Thoracic aorta (tissue), 2 donors: ENCODE measurements around the gene FIGLA. TPM values are rescaled to one million over a fixed set of nuclear protein-coding genes. Genes with fewer than 3 reads are reported as not detected.

Experiments
- ATAC-seq: fragments of 150-250 bp; one replicate; pipeline ENCODE4 v1.8.0; 2017; ENCODE audit warnings: low read depth; ENCODE audit not compliant: insufficient number of reproducible peaks, low FRiP score
- DNase-seq: peaks from one replicate; pipeline ENCODE4 v3.0.0-alpha.2; 2020; ENCODE audit warnings: low spot score
- H3K27ac ChIP-seq, 2 donors: fragments of 200-600 bp; sonication (generic); 1 replicate in 1 of 2; 2 replicates in 1 of 2; pipeline ENCODE4 v1.5.1; 2016; ENCODE audit warnings: mild to moderate bottlenecking in 2 of 2, moderate library complexity in 2 of 2
- H3K27me3 ChIP-seq: fragments of 200-600 bp; sonication (generic); replicated peaks from 2 replicates; pipeline ENCODE4 v1.6.0; 2016; ENCODE audit warnings: mild to moderate bottlenecking; ENCODE audit not compliant: insufficient read depth
- H3K36me3 ChIP-seq: fragments of 200-600 bp; sonication (generic); one replicate; pipeline ENCODE4 v1.5.1; 2016
- H3K4me1 ChIP-seq, 2 donors: fragments of 200-600 bp; sonication (generic); 1 replicate in 1 of 2; 2 replicates in 1 of 2; pipeline versions ENCODE4 v1.5.1 to v1.6.0; 2016; ENCODE audit warnings: low read depth in 2 of 2, mild to moderate bottlenecking in 1 of 2; ENCODE audit not compliant: control insufficient read depth in 1 of 2
- H3K4me3 ChIP-seq: fragments of 200-600 bp; sonication (generic); 2 replicates; pipeline ENCODE4 v1.5.1; 2016; ENCODE audit warnings: mild to moderate bottlenecking
- H3K9me3 ChIP-seq: fragments of 200-600 bp; sonication (generic); 2 replicates; pipeline ENCODE4 v1.5.1; 2016
- CTCF ChIP-seq: fragments of 200-600 bp; sonication (generic); IDR thresholded peaks from one replicate; pipeline ENCODE4 v1.5.1; 2019; ENCODE audit warnings: antibody characterized with exemption
- total RNA-seq, 2 donors: library from RNA; depleted of rRNA; stranded (reverse); fragments of >200 nt; gene quantifications; one replicate each; pipeline versions ENCODE4 v1.1.0 to v1.2.3, GENCODE V29; 2016

The FIGLA gene
- total RNA-seq, 2 donors from 2014 or later: not detected

DNA sequence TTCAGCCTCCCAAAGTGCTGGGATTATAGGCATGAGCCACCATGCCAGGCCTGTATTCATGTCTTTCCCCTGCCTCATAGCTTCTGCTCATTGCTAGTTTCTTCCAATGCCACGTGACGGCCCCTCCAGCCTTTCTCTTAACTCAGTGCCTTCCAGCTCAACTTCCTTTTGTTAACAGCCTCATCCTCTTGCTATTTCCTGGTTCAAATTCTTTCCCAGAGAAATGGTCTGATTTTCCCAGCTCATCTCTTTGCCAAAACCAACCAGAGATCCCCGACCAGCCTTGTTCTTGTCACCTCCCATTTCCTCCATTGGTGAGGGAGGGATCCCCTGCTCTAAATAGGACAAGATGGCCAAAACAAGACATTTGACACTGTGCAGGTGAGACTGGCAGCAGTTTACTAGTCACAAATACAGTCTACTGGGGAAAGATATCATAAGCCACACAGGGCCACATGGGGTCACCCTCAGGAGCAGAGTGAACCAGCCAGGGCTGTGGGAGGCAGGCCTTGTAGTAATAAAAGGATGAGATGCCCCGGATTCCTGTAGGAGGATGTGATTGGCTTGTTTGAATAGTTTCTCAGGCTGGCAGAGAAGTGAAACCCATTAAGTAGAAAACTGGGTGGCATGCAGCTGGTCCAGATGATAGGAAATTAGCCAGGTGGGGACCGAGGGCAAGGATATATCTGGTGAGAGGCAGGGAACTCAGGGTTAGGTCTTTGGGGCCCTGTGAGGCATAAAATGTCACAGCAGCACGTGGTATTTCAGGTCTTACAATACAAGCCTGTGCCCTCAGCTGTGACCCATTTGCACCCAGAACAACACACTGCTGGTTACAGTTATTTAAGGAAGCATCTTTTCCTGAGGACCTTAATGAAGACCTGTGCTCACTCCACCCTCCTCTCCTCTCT lies 38.7 kb upstream of the FIGLA start:
- ATAC-seq (no peak), DNase-seq (no peak)
- Histone ChIP-seq H3K4me3 (no peak overlapping the region), H3K27me3 (no peaks in the 10 kb centered on the region), H3K36me3 (no peaks in the 10 kb centered on the region), H3K27ac (no peak overlapping the region), H3K9me3 (no peaks in the 10 kb centered on the region), H3K4me1 (no peaks in the 10 kb centered on the region)
- no peak for TF ChIP-seq CTCF

GRCh38 chr2:70828115-70828514 lies 37.7 kb upstream of the FIGLA start:
- H3K27me3 ChIP-seq: no peaks in the 10 kb centered on the region
- no peaks in the 10 kb centered on the region for H3K36me3 ChIP-seq
- no peak overlapping the region for H3K4me3 ChIP-seq
- ATAC-seq (no peak), DNase-seq (no peak)
- H3K27ac ChIP-seq: no peak overlapping the region
- TF ChIP-seq CTCF: no peak
- H3K9me3 ChIP-seq: no peaks in the 10 kb centered on the region
- H3K4me1 ChIP-seq: no peaks in the 10 kb centered on the region

DNA sequence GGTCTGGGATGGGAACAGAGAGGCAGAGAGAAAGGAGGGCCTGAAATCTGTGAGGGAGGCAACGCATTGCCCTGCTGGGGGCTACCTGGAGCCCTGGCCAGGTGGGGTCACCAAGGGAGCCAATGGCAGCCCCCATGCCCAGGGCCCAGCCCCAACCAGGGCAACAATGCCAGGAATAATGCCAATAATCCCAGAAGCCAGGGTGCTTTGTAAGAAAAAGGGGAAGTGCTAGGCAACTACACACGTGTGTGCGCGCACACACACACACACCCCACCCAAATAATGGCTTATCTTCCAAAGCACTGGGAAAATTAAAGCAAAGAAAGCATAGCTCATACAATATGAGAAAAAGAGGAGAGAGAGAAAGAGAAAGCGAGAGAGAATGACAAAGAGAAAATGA lies 36.9 kb upstream of the FIGLA start:
- no peak for ATAC-seq
- Histone ChIP-seq H3K4me1 (no peaks in the 10 kb centered on the region), H3K9me3 (no peaks in the 10 kb centered on the region), H3K27ac (no peak overlapping the region), H3K36me3 (no peaks in the 10 kb centered on the region), H3K4me3 (no peak overlapping the region), H3K27me3 (no peaks in the 10 kb centered on the region)
- no peak for TF ChIP-seq CTCF
- DNase-seq: no peak

DNA sequence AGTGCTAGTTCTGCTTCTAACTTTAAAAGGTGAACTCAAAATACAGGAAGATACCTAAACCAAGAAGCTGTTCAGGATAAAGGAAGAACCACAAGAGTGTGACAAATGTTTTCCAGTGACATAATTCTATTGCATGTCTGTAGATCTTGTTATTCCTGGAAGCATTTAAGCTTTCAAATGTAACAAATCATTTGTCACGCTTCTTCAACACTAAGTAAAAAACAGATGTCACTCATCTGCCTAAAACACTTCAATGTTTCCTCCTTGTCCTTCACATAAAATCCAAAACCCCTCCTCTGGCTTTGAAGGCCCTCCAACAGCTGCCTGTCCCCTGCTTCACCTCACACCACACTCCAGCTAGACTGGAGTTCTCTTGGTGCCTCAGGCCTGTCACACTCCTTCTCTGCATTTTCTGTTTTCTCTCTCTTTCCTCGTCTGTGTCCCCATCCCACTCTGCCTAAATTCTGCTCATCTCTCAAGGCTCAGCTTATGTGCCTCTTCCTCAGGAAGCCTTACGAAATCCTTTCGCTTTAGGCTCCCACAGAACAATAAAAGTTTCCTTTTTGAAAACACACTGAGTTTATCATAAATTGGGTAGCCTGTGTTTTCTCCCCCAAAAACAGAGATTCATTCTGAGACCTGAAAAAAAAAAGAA lies 36.4 kb upstream of the FIGLA start:
- no peaks in the 10 kb centered on the region for H3K36me3 ChIP-seq
- DNase-seq: no peak
- no peak overlapping the region for H3K27ac ChIP-seq
- ATAC-seq: no peak
- no peak for TF ChIP-seq CTCF
- H3K9me3 ChIP-seq: no peaks in the 10 kb centered on the region
- H3K27me3 ChIP-seq: no peaks in the 10 kb centered on the region
- no peak overlapping the region for H3K4me3 ChIP-seq
- no peaks in the 10 kb centered on the region for H3K4me1 ChIP-seq

- Histone ChIP-seq H3K4me3 (no peak overlapping the region), H3K9me3 (no peaks in the 10 kb centered on the region), H3K27me3 (no peaks in the 10 kb centered on the region), H3K27ac (no peak overlapping the region), H3K4me1 (no peaks in the 10 kb centered on the region), H3K36me3 (no peaks in the 10 kb centered on the region)
- DNase-seq (no peak), ATAC-seq (no peak)
- no peak for TF ChIP-seq CTCF
These were observed 32.8 kb upstream of the FIGLA start for GRCh38 chr2:70823249-70823648.
